Suprapubic skin (tissue), 4 donors: ENCODE measurements around the gene SH3GL2.

Source experiments
- EP300 ChIP-seq: sonication (generic); formaldehyde crosslinking; IDR thresholded peaks from one replicate; pipeline ENCODE4 v1.6.1; 2017; ENCODE audit warnings: antibody characterized with exemption
- POLR2A ChIP-seq, 2 donors: fragments of 450-650 bp; IDR thresholded peaks; one replicate each; pipeline ENCODE4 v1.6.1; 2017; ENCODE audit warnings: antibody characterized with exemption in 2 of 2, mild to moderate bottlenecking in 2 of 2, moderate library complexity in 2 of 2
- POLR2AphosphoS5 ChIP-seq, 3 donors: sonication (generic); formaldehyde crosslinking; IDR thresholded peaks; one replicate each; pipeline ENCODE4 v1.6.1; 2017; ENCODE audit warnings: antibody characterized with exemption in 3 of 3
- TF ChIP-seq, protein P1 (sequence below), 2 donors: fragments of 200-600 bp in 1 of 2; fragments of 450-650 bp in 1 of 2; sonication (generic) in 1 of 2; IDR thresholded peaks; one replicate each; pipeline ENCODE4 v1.5.1; 2016 to 2019; ENCODE audit warnings: antibody characterized with exemption in 2 of 2, mild to moderate bottlenecking in 1 of 2, moderate library complexity in 1 of 2

DNA sequence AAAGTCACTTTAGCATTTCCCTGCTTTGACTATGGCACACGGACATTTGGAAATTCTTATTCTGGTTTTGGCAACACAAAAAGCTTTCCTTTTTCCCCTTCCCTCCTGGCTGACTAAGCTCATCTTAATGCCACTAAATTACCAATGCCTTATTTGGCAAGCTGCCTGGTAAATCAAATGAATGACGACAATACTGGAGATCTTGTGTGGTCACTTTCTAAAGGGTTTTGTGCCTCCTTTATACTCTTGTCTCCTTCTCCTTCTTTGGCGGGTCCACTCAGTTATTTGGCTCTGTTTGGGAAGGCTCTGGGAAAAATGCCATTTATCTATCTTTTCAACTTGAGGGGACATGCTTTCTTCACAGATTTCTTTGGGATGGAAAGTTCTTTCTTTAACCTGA is 34.9 kb downstream of the SH3GL2 start:
- TF ChIP-seq POLR2A (IDR thresholded peaks at IDR 0.05) (no peak), POLR2AphosphoS5 (IDR thresholded peaks at IDR 0.05) (no peak), EP300 (no peak)
- TF ChIP-seq, protein P1, sequence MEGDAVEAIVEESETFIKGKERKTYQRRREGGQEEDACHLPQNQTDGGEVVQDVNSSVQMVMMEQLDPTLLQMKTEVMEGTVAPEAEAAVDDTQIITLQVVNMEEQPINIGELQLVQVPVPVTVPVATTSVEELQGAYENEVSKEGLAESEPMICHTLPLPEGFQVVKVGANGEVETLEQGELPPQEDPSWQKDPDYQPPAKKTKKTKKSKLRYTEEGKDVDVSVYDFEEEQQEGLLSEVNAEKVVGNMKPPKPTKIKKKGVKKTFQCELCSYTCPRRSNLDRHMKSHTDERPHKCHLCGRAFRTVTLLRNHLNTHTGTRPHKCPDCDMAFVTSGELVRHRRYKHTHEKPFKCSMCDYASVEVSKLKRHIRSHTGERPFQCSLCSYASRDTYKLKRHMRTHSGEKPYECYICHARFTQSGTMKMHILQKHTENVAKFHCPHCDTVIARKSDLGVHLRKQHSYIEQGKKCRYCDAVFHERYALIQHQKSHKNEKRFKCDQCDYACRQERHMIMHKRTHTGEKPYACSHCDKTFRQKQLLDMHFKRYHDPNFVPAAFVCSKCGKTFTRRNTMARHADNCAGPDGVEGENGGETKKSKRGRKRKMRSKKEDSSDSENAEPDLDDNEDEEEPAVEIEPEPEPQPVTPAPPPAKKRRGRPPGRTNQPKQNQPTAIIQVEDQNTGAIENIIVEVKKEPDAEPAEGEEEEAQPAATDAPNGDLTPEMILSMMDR (IDR thresholded peaks at IDR 0.05) = no peak
